HG02642 (cell line): ENCODE results near the gene GLIS1.

ENCODE experiments used
- ATAC-seq: cut with Tn5 transposase; IDR thresholded peaks from one replicate; pipeline ENCODE4 v1.9.1; 2021; ENCODE audit warnings: mild to moderate bottlenecking; ENCODE audit not compliant: unreplicated experiment, poor library complexity

The GLIS1 gene

DNA sequence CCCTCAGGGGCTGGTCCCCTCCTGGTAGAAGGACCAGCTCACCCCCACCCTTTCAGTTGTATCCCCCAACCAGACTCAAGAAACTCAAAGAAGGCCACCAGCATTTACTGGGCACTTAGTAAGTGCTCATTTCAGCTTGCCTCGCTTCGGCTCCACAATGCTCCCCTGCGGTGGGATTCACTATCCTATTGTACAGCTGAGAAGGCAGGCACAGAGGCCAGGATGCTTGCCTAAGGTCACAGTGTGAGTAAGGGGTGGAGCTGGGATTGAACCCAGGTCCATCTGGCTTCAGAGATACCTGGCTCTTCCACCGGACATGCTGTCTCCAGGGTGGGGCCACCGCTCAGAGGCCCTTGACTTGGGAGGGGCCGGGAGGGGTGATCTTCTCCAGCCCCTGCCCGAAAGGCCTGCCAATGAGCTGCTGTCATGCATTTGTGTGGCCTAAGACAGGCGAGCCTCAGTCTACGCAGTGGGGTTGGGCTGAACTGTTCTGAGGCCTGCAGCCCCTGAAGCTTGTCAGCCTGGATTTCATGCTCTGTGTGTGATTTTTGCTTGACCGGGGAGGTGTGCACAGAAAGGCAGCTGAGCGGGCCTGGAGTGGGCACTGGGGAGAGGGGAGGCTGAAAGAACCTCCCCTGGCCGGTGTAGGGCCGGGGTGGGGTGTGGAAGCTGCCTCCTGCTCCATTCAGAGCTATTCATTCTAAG lies 231.7 kb downstream of the GLIS1 start:
- ATAC-seq, result no peak

DNA sequence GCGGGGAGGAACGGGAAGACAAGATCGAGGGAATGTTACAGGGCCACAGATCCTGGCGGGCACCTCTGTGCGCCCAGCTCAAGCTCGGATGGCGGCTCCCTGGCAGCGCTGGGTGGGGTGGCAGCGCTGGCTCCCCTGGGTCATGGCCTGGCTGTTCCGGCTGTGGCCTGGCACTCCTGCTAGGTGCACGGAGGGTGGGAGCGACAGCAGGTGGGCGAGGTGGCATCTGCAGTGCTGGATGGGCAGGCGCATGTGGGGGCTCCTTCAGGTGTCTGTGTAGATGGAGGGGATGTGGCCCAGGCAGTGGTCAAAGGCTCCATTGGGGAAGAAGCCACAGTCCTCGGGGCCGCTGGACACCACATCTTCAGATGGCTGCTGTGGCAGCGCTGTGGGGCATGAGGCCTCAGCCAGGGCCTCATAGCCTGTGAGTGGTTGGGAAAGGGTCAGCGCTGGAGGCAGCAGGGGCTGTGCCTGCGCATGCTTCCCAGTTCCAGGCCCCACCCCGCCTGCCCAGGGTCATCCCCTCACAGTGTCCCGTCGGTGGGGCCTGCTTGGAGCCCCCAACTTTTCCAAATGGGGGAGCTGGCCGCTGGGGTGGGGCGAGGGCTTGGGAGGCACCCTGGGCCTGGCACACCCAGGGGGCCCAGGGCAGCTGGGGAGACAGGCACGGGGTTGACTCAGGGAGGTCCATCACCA lies 232.5 kb downstream of the GLIS1 start:
- ATAC-seq, result no peak

DNA sequence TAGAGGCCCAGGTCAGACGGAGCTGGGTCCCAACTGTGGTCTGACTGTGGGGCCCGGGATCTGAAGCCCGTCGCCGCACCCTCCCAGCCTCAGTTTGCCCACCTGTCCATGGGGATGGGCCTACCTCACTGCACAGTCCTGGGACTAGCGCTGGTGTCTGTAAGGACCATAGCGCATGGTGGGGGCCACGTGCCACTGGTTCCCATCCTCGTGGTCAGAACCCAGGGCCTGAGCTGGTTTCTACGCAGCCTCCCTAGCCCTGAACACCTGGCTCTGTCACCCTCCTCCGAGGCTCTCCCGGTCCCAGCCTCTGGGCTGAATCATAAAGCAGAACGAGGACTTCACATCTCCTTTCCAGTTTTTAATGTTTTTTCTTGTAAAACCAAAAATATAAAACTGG lies 233.1 kb downstream of the GLIS1 start:
- no peak for ATAC-seq

DNA sequence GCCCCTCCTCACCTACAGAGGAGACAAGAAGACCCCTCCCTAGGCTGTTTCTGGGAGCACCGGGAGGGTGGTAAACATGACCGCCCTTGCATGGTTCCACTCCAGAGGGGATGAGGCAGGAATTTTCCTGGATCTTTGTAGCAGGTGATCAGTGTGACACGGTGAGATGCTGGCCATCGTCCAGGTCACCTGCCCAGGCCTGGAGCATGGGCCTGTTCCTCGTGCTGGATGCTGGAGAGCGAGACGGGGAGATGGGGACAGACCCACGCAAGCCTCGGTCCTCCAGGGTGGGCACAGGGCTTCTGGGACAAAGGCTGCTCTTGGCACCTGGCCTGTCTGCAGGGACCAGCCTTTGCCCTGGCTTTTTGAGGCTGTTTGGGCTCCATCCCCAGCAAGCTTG lies 233.6 kb downstream of the GLIS1 start:
- ATAC-seq, result no peak

DNA sequence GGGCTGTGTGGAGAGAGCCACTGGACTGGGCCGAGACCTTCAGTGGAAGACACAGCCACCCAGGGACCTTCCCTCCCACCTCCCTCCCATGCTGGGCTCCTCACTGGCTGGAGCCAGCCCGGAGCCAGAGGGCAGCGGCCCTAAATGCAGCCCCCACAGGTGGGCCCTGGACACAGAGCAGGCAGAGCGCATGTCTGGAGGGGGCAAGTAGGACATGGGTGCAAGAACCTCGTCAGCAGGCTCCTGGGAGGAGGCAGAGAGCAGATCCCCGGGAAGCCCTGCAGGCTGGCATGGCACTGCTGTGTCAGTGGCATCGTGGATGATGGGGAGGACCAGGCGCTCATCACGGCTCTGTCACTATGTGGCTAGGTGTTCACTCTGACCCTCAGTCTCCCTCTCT lies 234.1 kb downstream of the GLIS1 start:
- ATAC-seq, result no peak

DNA sequence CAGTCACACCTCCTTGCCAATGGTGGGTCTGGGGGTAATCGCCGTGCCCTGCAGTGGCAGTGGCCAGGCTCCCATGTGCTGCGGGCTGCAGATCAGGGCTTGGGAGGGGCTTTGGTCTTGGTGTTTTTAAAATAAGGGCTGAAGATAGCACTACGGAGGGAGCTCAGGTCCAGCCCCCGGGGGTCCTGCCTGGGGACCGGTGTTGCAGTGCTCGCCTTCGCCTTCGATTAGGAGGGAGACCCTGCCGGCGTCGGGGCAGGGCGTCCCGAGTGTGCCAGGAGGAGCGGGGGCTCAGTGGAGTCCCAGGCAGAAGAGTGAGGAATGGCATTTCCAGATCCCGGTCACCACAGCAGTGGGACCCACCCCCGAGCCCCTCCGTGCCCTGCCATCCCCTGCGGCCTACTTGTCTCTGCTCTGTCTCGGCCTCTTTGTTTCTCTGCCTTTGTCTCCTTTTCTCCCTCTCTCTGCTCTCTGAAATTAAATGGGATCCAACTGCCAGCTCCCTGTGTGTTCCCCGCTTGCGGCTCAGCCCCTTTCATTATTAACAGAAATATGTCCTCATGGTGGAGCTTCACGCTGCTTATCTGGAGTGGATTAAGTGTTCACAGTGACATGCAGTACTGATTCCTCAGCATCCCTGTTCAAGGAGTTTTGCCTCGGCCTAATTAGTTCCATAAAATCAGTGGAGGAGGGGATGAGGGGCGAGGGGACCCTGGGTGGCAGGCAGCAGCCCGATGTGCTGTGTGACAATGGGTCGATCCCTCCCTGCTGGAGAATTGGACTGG lies 235.3 kb downstream of the GLIS1 start:
- ATAC-seq, result no peak

DNA sequence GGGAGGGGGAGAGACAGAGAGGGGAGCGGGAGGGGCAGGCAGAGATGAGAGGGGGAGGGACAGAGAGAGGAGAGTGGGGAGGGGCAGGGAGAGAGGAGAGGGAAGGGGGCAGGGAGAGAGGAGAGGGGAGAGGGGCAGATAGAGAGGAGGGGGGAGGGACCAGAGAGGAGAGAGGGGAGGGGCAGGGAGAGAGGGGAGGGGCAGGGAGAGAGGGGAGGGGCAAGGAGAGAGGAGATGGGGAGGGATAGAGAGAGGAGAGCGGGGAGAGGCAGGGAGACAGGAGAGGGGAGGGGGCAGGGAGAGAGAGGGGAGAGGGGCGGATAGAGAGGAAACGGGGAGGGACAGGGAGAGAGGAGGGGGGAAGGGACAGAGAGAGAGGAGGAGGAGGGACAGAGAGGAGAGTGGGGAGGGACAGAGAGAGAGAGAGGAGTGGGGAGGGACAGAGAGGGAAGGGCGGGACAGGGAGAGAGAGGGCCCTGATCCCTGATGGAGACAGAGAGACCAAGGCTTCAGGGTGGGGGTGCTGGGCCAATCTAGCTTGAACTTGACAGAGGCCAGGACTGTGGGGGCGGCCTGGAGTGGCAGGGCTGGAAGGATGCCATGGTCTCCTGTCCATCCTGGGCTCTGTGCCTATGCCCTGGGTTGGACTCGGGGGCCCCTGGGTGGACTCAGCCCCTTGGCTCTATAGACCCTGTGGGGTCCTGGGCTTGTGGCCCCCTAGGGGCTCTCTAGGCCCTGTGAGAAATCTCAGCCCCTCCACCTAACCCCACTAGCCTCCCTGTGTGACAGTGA lies 236.1 kb downstream of the GLIS1 start:
- ATAC-seq, result no peak

DNA sequence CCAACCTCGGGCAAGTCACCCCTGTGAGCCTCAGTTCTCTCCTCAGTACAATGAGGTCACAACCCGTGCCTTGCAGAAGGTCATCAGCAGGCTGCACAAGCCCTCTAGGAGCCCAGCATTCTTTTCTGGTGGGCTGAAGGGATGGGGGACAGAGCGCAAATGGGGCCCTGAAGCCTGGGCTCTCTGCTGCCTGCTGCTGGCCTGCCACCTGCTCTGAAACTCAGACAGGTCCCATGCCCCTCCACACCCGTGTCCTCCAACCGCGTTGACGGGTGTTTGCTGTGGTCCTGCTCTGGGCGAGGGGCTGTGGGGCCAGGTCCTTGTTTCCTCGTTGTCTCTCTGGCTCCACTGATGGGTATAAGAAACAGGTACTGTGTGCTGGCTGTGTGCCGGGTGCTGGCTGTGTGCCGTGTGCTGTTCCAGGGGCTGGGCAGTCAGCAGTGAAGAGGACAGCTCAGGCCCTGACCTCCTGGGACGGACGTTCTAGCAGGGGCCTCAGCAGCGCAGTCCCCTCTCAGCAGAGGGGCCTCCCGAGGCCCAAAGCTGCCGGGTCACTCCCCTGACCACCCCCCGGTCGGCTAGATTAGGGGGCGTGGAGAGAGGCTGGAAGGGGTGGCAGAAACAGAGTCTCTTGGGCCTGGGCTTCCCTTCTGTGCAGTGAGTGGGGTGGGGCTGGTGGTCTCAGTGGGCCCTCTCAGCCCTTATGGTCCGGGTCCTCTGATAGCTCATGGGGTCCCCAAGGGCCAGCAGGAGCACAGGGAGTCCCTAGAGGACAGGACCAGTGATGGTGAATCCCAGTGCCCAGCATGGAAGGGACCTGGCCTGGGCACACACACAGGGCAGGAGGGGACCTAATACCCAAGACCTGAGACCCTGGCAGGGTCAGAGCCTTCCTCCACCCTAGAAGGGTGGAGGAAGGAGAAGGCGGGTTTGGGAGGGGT lies 237.6 kb downstream of the GLIS1 start:
- no peak for ATAC-seq

DNA sequence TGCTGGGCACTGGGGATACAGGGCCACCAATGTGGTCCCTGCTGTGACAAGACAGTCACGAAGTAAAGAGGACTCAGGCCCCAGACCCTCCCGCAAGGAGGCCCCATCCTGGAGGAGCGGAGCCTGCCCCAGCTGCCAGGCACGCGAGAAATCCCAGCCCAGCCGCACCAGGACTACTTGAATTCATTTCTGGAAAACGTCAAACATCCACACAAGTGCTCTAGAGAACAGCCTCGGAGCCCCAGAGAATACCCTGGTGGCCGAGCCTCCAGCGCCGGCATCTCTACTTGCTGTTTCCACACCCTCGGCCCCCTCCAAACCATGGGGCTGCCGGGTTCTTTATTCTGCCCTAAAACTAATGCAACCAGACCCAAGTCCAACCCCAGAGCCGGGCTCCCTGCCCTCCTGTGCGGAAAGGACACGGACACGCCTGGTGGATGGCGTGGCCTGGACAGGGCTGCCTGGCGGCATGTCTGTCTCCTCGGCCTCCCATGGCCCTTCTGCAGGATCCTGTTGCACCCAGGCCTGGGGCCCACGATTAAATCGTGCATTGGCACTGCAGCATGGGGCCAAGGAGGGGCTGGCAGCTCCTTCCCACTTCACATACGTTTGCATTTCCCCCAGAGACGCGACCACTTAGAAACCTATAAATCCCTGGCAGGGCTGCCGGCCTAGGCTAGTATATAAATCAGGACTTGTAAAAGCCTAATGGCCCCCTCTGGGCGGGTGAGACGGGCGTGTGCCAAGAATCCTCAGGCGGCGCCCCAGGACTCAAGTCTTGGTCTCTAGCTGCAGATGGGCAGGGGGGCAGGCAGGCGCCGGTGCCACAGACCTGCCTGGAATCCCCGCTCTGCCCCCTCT lies 238.5 kb downstream of the GLIS1 start:
- no peak for ATAC-seq

DNA sequence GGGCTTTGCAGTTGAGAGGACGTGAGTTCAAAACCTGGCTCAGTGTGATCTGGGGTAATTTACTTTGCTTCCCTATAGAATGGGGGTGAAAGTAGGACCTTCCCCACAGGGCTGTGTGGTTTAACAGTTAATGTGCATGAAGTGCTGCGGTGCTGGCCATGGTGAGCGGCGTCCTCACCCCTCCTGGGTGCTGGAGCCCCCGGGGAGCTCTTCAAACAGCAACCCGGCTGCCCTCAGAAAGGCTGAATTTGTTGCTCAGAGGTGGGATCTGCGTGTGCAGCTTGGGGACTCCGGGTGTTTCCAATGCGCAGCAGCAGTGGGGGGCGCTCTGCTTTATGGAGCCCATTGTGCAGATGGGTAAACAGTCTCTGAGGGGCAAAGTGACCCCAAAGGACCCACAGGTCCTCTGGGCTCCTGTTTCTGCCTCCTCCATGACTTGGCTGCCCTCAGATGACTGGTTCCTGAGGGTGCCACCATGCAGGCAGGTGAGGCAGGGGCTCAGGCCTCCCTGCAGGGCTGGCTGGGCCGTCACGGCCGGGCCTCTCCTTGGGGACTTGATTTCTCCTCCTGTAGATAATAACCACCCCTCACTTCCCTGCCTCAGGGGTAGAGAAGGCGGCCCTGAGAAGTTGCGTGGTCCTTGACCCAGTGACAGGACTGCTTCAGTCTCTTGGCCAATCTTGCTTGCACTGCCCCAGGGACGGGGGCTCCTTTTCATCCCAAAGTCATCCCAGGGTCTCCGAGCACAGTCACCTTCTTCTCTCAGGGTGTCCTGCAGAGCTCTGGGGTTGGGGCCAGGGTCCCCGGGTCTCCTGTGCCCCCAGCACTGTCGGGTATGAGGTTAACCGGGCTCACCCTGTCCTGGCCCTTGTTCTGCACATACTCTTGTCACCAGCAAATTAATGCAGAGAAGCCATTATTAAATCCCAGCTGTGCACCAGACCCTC lies 239.4 kb downstream of the GLIS1 start:
- ATAC-seq, result no peak

DNA sequence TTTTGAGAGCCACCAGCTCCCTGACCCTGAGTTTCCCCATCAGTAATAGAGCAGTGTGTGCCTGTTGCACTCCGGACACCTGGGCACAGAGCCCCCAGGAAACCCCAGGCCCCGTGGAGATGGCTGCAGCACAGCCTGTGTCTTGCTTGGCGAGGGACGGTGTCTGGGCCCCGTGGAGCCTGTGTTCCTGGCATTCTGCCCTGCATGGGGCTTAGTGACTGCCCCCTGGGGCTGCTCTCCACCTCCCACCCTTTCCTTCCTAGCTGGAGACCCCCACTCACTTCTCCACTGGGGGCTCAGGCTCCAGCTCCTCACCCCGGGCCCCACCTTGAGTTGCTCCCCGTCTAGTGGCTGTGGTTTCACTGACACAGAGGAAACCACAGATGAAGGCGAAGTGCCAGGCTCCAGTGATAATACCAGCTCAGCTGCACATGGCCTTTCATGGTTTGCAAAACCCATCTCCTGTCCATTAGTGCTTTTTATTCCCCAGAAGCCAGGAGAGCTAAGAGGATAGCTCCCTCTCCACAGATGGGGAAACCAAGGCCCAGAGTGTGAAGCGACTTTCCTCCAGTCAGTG lies 240.3 kb downstream of the GLIS1 start:
- ATAC-seq, result no peak

DNA sequence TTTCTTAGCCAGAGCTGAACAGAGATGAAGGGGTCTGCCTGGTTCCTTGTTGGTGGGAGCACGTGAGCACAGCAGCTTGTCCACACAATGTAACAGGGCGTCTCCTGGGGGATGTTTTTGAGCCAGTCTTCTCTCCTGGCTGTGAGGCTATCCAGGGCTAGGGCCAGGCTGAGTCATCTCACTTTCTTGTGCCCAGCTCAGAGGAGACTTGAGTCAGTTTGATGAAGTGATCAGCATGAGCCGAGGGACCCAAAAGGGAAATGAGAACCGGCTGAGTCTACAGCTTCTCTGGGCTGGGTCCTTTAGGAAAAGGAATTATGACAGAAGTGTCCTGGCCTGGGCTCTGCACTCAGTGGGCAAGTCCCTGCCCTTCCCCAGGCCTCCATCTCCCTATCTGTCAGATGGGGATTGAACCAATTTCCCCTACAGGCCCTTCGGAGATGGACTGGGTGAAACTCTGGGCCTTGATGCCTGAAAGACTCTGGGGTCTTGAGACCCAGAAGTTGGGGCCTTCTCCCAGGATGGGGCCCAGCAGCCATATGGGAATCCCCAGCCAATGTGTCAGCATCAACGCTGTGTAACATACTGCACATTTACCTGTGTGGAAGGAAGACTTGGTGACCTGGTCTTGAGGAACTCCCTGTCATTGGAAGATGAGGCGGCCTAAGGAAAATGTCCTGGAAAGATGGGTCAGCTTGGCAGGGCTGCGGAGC lies 243.2 kb downstream of the GLIS1 start:
- ATAC-seq, result no peak

DNA sequence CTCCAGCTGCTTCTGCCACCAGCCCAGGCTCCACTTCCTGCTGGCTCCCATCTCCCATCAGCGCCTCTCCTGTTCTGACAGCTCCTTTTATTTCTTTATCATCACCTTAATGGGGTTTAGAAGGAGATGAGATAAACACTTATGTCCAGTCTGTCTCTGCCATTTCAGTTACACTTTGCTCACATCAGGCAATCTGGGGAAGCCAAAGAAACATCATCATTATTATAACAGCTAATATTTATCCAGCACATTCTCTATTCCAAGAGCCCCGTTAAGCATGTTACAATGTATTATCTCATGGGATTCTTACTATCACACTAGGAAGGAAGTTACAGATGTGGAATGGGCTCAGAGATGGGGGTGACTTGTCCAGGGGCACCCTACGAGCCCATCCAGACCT lies 248.6 kb downstream of the GLIS1 start:
- no peak for ATAC-seq

DNA sequence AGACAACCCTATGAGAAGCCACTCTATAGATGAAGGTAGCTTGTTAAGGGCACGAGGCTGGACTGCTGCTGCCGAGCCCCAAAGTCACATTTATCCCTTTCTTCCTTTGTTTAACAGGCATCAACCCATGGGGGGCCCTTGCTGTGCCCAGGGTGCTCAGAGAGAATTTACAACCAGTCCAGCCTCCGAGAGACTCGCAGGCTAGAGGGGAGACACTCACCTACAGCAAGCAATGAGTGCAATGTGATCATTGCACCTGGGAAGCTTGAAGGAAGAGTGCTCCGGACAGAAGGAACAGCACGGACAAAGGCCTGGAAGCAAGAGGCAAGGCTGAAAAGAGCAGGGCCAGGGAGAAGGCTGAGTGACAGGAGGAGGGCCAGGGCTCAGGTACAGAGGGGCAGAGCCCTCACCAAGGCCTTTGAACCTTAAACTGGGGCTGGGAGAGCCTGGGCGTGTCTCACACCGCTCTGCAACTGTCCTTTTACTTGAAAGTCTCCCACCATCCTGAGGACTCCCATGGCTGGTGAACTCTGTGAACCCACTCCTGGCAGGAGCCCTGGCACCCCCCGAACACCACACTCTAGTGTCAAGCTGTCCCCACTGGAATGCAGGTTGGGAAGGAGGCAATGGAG lies 252.5 kb downstream of the GLIS1 start:
- ATAC-seq, result no peak

DNA sequence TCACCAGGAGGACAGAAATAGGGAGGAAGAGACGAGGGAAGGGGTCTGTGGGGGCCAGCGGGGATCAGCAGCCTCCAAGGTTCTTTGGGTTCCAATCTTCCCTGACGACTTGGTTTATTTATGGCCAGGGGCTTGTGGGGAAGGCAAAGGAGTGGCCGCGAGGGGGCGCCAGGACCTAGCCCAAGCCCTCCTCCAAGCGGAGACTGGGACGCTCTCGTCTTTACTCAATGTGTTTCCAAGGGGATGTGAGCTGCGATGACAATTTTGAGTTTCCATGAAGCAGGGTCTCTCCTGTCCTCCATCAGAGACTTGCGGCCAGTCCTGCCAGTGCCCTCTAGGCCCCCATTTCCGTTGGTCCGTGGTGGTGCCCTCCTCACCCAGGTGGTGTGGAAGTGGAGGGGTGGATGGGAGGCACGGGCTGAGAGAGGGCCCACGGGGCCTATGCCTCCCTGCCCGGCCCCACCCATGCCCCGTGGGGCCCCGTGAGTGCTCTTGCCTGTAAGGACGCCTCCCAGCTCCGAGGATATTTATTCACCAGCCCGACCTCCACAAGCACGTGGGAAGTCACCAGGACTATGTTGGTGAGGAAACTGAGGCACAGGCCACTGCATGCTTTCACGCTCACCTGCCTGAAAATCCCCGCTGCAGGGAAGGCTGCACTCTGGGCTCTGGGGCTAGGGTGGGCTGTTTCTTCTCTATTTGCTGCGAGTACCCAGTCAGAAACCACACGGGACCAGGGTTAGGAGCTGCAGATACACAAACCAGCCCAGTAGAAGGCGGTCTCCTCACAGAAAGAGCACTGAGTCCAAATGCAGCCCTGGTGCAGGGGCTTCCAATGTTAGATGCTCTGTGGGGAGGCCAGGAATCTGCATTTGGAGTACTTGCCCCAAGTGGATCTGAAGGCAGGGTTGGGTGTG lies 253.2 kb downstream of the GLIS1 start:
- ATAC-seq, result no peak
